SKM-1 (cell line): Measurements from ENCODE around the gene SPATA18.

Source experiments
- DNase-seq: peaks from one replicate; lab custom pipeline; 2025; ENCODE audit not compliant: unreplicated experiment; lab: John Stamatoyannopoulos, UW

SPATA18 gene

GRCh38 chr4:52051213-52051614 lies at the start of gene SPATA18:
Gene SPATA18, plus strand, starts transcription at chr4:52051304. Its CDS starts 401 bp downstream, at chr4:52051705.
- DNase-seq = no peak

GRCh38 chr4:52001616-52002015 lies 49.5 kb upstream of the SPATA18 start:
- no peak for DNase-seq

GRCh38 chr4:52004414-52004813 lies 46.7 kb upstream of the SPATA18 start:
- no peak for DNase-seq

GRCh38 chr4:52005604-52006273 lies 45.4 kb upstream of the SPATA18 start:
- no peak for DNase-seq

- DNase-seq = no peak
These were observed 44.2 kb upstream of the SPATA18 start for GRCh38 chr4:52006887-52007286.

GRCh38 chr4:52010986-52011385 lies 40.1 kb upstream of the SPATA18 start:
- no peak for DNase-seq

GRCh38 chr4:52012651-52013050 lies 38.5 kb upstream of the SPATA18 start:
- DNase-seq = no peak

GRCh38 chr4:52014903-52015302 lies 36.2 kb upstream of the SPATA18 start:
- DNase-seq = peak; percentile 49

GRCh38 chr4:52015366-52015765 lies 35.7 kb upstream of the SPATA18 start:
- DNase-seq = no peak

- no peak for DNase-seq
These were observed 34.1 kb upstream of the SPATA18 start for GRCh38 chr4:52016981-52017380.

- DNase-seq = no peak
These were observed 33.3 kb upstream of the SPATA18 start for GRCh38 chr4:52017814-52018213.

- DNase-seq = no peak
These were observed 31.0 kb upstream of the SPATA18 start, which contains the start of gene LRRC66 for GRCh38 chr4:52019936-52020657. Gene LRRC66, minus strand, starts transcription at chr4:52020363. Its CDS starts 2,750 bp downstream, at chr4:52017613.

- no peak for DNase-seq
These were observed 22.1 kb upstream of the SPATA18 start for GRCh38 chr4:52028970-52029369.

GRCh38 chr4:52032005-52032404 lies 19.1 kb upstream of the SPATA18 start:
- DNase-seq = peak; percentile 52

GRCh38 chr4:52035190-52035589 lies 15.9 kb upstream of the SPATA18 start:
- DNase-seq = no peak

GRCh38 chr4:52036886-52037530 lies 14.1 kb upstream of the SPATA18 start:
- no peak for DNase-seq

- no peak for DNase-seq
These were observed 13.4 kb upstream of the SPATA18 start for GRCh38 chr4:52037689-52038102.

- DNase-seq = no peak
These were observed 12.8 kb upstream of the SPATA18 start, which contains the start of gene SGCB for GRCh38 chr4:52038103-52038912. Gene SGCB, minus strand, starts transcription at chr4:52038299. Its CDS starts 40 bp downstream, at chr4:52038259.

GRCh38 chr4:52045028-52045427 lies 6.1 kb upstream of the SPATA18 start:
- DNase-seq = no peak

- DNase-seq = no peak
These were observed 1.8 kb upstream of the SPATA18 start for GRCh38 chr4:52049266-52049665.
